OCI-LY1 (cell line): Measurements from ENCODE around the gene CCNJL.

Experiments
- CTCF ChIP-seq: fragments of 200-600 bp; sonication (generic), shearing (Covaris generic); IDR thresholded peaks from 2 replicates; pipeline ENCODE4 v1.5.1; 2017; ENCODE audit warnings: mild to moderate bottlenecking, antibody characterized with exemption, low read length, moderate library complexity, mixed read lengths
- EZH2 ChIP-seq: fragments of 200-600 bp; sonication (generic), shearing (Covaris generic); IDR thresholded peaks from 2 replicates; pipeline ENCODE4 v1.8.0; 2017; ENCODE audit warnings: borderline replicate concordance, mixed run types, mild to moderate bottlenecking, antibody characterized with exemption, low read length, moderate library complexity, mixed read lengths

GRCh38 chr5:160339406-160340130, 27.2 kb upstream of the CCNJL start:
- TF ChIP-seq CTCF (no peak), EZH2 (no peak)
